CD4-positive, alpha-beta memory T cell (primary cell): ENCODE measurements around the gene TTLL5. TPM values are rescaled to one million over a fixed set of nuclear protein-coding genes. Genes with fewer than 3 reads are reported as not detected.

Source experiments
- CTCF ChIA-PET: fragments of 350-600 bp; sonication (Branson Sonifier 250); formaldehyde crosslinking; loops from one replicate; lab custom pipeline; 2021; ENCODE audit warnings: inconsistent platforms; ENCODE audit not compliant: partially characterized antibody; lab: Charles Lee
- POLR2A ChIA-PET: fragments of 350-600 bp; sonication (Branson Sonifier 250); formaldehyde crosslinking; loops from one replicate; lab custom pipeline; 2021; ENCODE audit not compliant: partially characterized antibody; lab: Charles Lee
- DNase-seq, 5 donors: peaks; one replicate each; pipeline versions ENCODE4 v3.0.0 to v3.0.0-alpha.2; 2020 to 2022; ENCODE audit warnings: mixed read lengths in 1 of 5
- H3K27ac ChIP-seq: one replicate; pipeline ENCODE4 v1.7.0; 2013; ENCODE audit warnings: low read depth, low read length
- H3K27me3 ChIP-seq: 2 replicates; pipeline ENCODE4 v1.7.0; 2013; ENCODE audit warnings: mild to moderate bottlenecking, low read length, moderate library complexity; ENCODE audit not compliant: insufficient read depth
- H3K36me3 ChIP-seq: 2 replicates; pipeline ENCODE4 v1.7.0; 2013; ENCODE audit warnings: mild to moderate bottlenecking, low read length, moderate library complexity; ENCODE audit not compliant: insufficient read depth
- H3K4me1 ChIP-seq: 2 replicates; pipeline ENCODE4 v1.7.0; 2013; ENCODE audit warnings: mild to moderate bottlenecking, low read length, moderate library complexity; ENCODE audit not compliant: insufficient read depth
- H3K4me3 ChIP-seq, 2 donors: one replicate each; pipeline ENCODE4 v1.7.0; 2013; ENCODE audit warnings: low read length in 2 of 2, mild to moderate bottlenecking in 1 of 2
- H3K9me3 ChIP-seq, 2 donors: one replicate each; pipeline ENCODE4 v1.7.0; 2013; ENCODE audit warnings: low read length in 2 of 2, control low read depth in 1 of 2; ENCODE audit not compliant: control insufficient read depth in 1 of 2
- H3K27ac Mint-ChIP-seq, 7 donors: one replicate each; pipeline ENCODE4 v1.8.0; 2020 to 2021; ENCODE audit warnings: mixed read lengths in 7 of 7, mild to moderate bottlenecking in 6 of 7, inconsistent platforms in 3 of 7, moderate library complexity in 3 of 7
- H3K27me3 Mint-ChIP-seq, 2 donors: one replicate each; pipeline ENCODE4 v1.8.0; 2020 to 2021; ENCODE audit warnings: mixed read lengths in 2 of 2
- H3K36me3 Mint-ChIP-seq, 2 donors: one replicate each; pipeline ENCODE4 v1.8.0; 2020 to 2021; ENCODE audit warnings: mixed read lengths in 2 of 2, inconsistent platforms in 1 of 2, mild to moderate bottlenecking in 1 of 2
- H3K4me1 Mint-ChIP-seq, 4 donors: one replicate each; pipeline ENCODE4 v1.8.0; 2020 to 2021; ENCODE audit warnings: mixed read lengths in 4 of 4, mild to moderate bottlenecking in 1 of 4
- H3K4me3 Mint-ChIP-seq, 8 donors: one replicate each; pipeline ENCODE4 v1.8.0; 2020 to 2021; ENCODE audit warnings: mixed read lengths in 8 of 8, mild to moderate bottlenecking in 7 of 8, moderate library complexity in 6 of 8, inconsistent platforms in 3 of 8
- H3K9me3 Mint-ChIP-seq, 8 donors: one replicate each; pipeline ENCODE4 v1.8.0; 2020 to 2021; ENCODE audit warnings: mixed read lengths in 8 of 8, mild to moderate bottlenecking in 5 of 8, inconsistent platforms in 3 of 8, moderate library complexity in 1 of 8
- intact Hi-C: fragments of 100-400 bp; cut with micrococcal nuclease; formaldehyde crosslinking; loops from one replicate; pipeline ENCODE4 v1.15.1; 2023
- polyA plus RNA-seq, 2 donors: library from polyadenylated mRNA; unstranded; fragments of 300-500 nt; fragmentation: Illumina TruSeq; gene quantifications; one replicate each; pipeline ENCODE4 v1.2.3, GENCODE V29; 2021
- total RNA-seq, 2 experiments: library from RNA; stranded (reverse); gene quantifications; one replicate each; pipeline ENCODE4 v1.2.3, GENCODE V29; 2021

The TTLL5 gene
- total and polyA plus RNA-seq, 4 experiments from 2014 or later, result 8.4 to 28.2 (median 20.5) TPM

- peaks cover 35 to 74% of the 10 kb centered on the region in 2 donors for H3K36me3 Mint-ChIP-seq
- no peak overlapping the region for H3K4me3 ChIP-seq
- H3K4me1 ChIP-seq, result no peaks in the 10 kb centered on the region
- H3K9me3 Mint-ChIP-seq, result peaks cover 0 to 11% (median 4%) of the 10 kb centered on the region in 8 donors
- no peak for DNase-seq
- H3K36me3 ChIP-seq, result peaks cover 8% of the 10 kb centered on the region
- no peaks in the 10 kb centered on the region for H3K27me3 Mint-ChIP-seq
- no peak overlapping the region for H3K27ac ChIP-seq
- H3K9me3 ChIP-seq, result no peaks in the 10 kb centered on the region
- POLR2A ChIA-PET, result no interaction called here
- peaks cover 0 to 3% (median 0%) of the 10 kb centered on the region in 4 donors for H3K4me1 Mint-ChIP-seq
- H3K27ac Mint-ChIP-seq, result no peak overlapping the region
- CTCF ChIA-PET, result no interaction called here
- H3K4me3 Mint-ChIP-seq, result no peak overlapping the region
- intact Hi-C loops, result no loop called here
- H3K27me3 ChIP-seq, result no peaks in the 10 kb centered on the region
Observed at GRCh38 chr14:75784314-75784686, 123.3 kb downstream of the TTLL5 start.

GRCh38 chr14:75793806-75794205 lies 132.8 kb downstream of the TTLL5 start:
- DNase-seq, result no peak
- Histone ChIP-seq H3K4me3 (no peak overlapping the region), H3K27me3 (no peaks in the 10 kb centered on the region), H3K9me3 (no peaks in the 10 kb centered on the region), H3K27ac (no peak overlapping the region), H3K4me1 (no peaks in the 10 kb centered on the region), H3K36me3 (no peaks in the 10 kb centered on the region)
- H3K36me3 Mint-ChIP-seq, result peaks cover 40 to 52% of the 10 kb centered on the region in 2 donors
- intact Hi-C loops, result loop anchor here (10.0 kb wide), 1 partner anchor 191 kb away; the partner anchor contains the start of genes IFT43 and TGFB3
- no peaks in the 10 kb centered on the region for H3K27me3 Mint-ChIP-seq
- peak overlapping the region in 1 of 7 donors; percentile 18 for H3K27ac Mint-ChIP-seq
- CTCF ChIA-PET, result interaction anchor here (1.6 to 2.5 kb wide), 2 partner anchors 185 to 188 kb away, joined by 4 to 15 read pairs; partner anchors contain the start of gene TGFB3
- POLR2A ChIA-PET, result no interaction called here
- H3K4me3 Mint-ChIP-seq, result no peak overlapping the region
- peaks cover 2 to 14% (median 7%) of the 10 kb centered on the region in 8 donors for H3K9me3 Mint-ChIP-seq
- H3K4me1 Mint-ChIP-seq, result no peaks in the 10 kb centered on the region

GRCh38 chr14:75794615-75795038 lies 133.6 kb downstream of the TTLL5 start:
- H3K4me1 ChIP-seq, result no peaks in the 10 kb centered on the region
- H3K4me3 ChIP-seq, result no peak overlapping the region
- Mint-ChIP-seq H3K27ac (peak overlapping the region in 1 of 7 donors; percentile 9), H3K27me3 (no peaks in the 10 kb centered on the region), H3K9me3 (peaks cover 6 to 19% (median 9%) of the 10 kb centered on the region in 8 donors), H3K36me3 (peaks cover 48 to 56% of the 10 kb centered on the region in 2 donors), H3K4me1 (no peaks in the 10 kb centered on the region), H3K4me3 (no peak overlapping the region)
- no peaks in the 10 kb centered on the region for H3K9me3 ChIP-seq
- intact Hi-C loops, result loop anchor here (10.0 kb wide), 1 partner anchor 190 kb away; the partner anchor contains the start of genes IFT43 and TGFB3
- ChIA-PET CTCF (interaction anchor here (0.8 to 2.5 kb wide), 5 partner anchors 86 to 191 kb away, joined by 3 to 15 read pairs (median 4); partner anchors contain the start of genes IFT43 and TGFB3), POLR2A (no interaction called here)
- H3K36me3 ChIP-seq, result no peaks in the 10 kb centered on the region
- no peak overlapping the region for H3K27ac ChIP-seq
- no peaks in the 10 kb centered on the region for H3K27me3 ChIP-seq
- no peak for DNase-seq

GRCh38 chr14:75800792-75801191 lies 139.7 kb downstream of the TTLL5 start:
- Histone ChIP-seq H3K36me3 (no peaks in the 10 kb centered on the region), H3K4me3 (no peak overlapping the region), H3K27ac (no peak overlapping the region), H3K27me3 (no peaks in the 10 kb centered on the region), H3K9me3 (no peaks in the 10 kb centered on the region), H3K4me1 (no peaks in the 10 kb centered on the region)
- Mint-ChIP-seq H3K9me3 (peaks cover 3 to 26% (median 15%) of the 10 kb centered on the region in 8 donors), H3K27ac (no peak overlapping the region), H3K4me3 (no peak overlapping the region), H3K4me1 (peaks cover 0 to 1% (median 0%) of the 10 kb centered on the region in 4 donors), H3K36me3 (peaks cover 63 to 74% of the 10 kb centered on the region in 2 donors), H3K27me3 (no peaks in the 10 kb centered on the region)
- ChIA-PET POLR2A (no interaction called here), CTCF (interaction anchor here (1.3 kb wide), 1 partner anchor 182 kb away, joined by 5 read pairs; no protein-coding TSS in a partner anchor)
- intact Hi-C loops, result no loop called here
- no peak for DNase-seq

- no peak overlapping the region for H3K4me3 Mint-ChIP-seq
- ChIA-PET POLR2A (no interaction called here), CTCF (no interaction called here)
- no peaks in the 10 kb centered on the region for H3K27me3 Mint-ChIP-seq
- peaks cover 3 to 16% (median 12%) of the 10 kb centered on the region in 8 donors for H3K9me3 Mint-ChIP-seq
- H3K4me1 ChIP-seq, result no peaks in the 10 kb centered on the region
- no peak overlapping the region for H3K4me3 ChIP-seq
- H3K36me3 ChIP-seq, result no peaks in the 10 kb centered on the region
- no peak overlapping the region for H3K27ac ChIP-seq
- intact Hi-C loops, result no loop called here
- peaks cover 0 to 1% (median 0%) of the 10 kb centered on the region in 4 donors for H3K4me1 Mint-ChIP-seq
- peaks cover 54 to 64% of the 10 kb centered on the region in 2 donors for H3K36me3 Mint-ChIP-seq
- no peaks in the 10 kb centered on the region for H3K27me3 ChIP-seq
- no peak overlapping the region for H3K27ac Mint-ChIP-seq
- DNase-seq, result no peak
- no peaks in the 10 kb centered on the region for H3K9me3 ChIP-seq
Observed at GRCh38 chr14:75802486-75802885, 141.4 kb downstream of the TTLL5 start.

- CTCF ChIA-PET, result no interaction called here
- H3K27ac Mint-ChIP-seq, result no peak overlapping the region
Observed at GRCh38 chr14:75803765-75804164, 142.7 kb downstream of the TTLL5 start.

GRCh38 chr14:75804570-75805275 lies 143.7 kb downstream of the TTLL5 start:
- Mint-ChIP-seq H3K4me1 (peaks cover 0 to 1% (median 0%) of the 10 kb centered on the region in 4 donors), H3K36me3 (peaks cover 38 to 45% of the 10 kb centered on the region in 2 donors), H3K9me3 (peaks cover 0 to 6% (median 4%) of the 10 kb centered on the region in 8 donors), H3K4me3 (no peak overlapping the region), H3K27me3 (no peaks in the 10 kb centered on the region), H3K27ac (no peak overlapping the region)
- H3K27ac ChIP-seq, result no peak overlapping the region
- no peaks in the 10 kb centered on the region for H3K9me3 ChIP-seq
- H3K4me3 ChIP-seq, result no peak overlapping the region
- ChIA-PET CTCF (no interaction called here), POLR2A (no interaction called here)
- no peaks in the 10 kb centered on the region for H3K27me3 ChIP-seq
- intact Hi-C loops, result no loop called here
- no peaks in the 10 kb centered on the region for H3K4me1 ChIP-seq
- DNase-seq, result no peak
- no peaks in the 10 kb centered on the region for H3K36me3 ChIP-seq

More at GRCh38 chr14:75803765-75804164, 142.7 kb downstream of the TTLL5 start:
- no peak overlapping the region for H3K27ac ChIP-seq
- no peak overlapping the region for H3K4me3 ChIP-seq
- no peaks in the 10 kb centered on the region for H3K36me3 ChIP-seq
- POLR2A ChIA-PET, result no interaction called here
- H3K27me3 ChIP-seq, result no peaks in the 10 kb centered on the region
- Mint-ChIP-seq H3K9me3 (peaks cover 3 to 15% (median 10%) of the 10 kb centered on the region in 8 donors), H3K4me1 (peaks cover 0 to 1% (median 0%) of the 10 kb centered on the region in 4 donors), H3K36me3 (peaks cover 42 to 51% of the 10 kb centered on the region in 2 donors), H3K4me3 (no peak overlapping the region), H3K27me3 (no peaks in the 10 kb centered on the region)
- H3K4me1 ChIP-seq, result no peaks in the 10 kb centered on the region
- no peaks in the 10 kb centered on the region for H3K9me3 ChIP-seq
- intact Hi-C loops, result no loop called here
- no peak for DNase-seq
